HepG2 (cell line): Measurements from ENCODE around the gene CPLANE1. TPM values are rescaled to one million over a fixed set of nuclear protein-coding genes. Genes with fewer than 3 reads are reported as not detected.

Experiments
- BRCA1 ChIP-seq: sonication (generic); formaldehyde crosslinking; IDR thresholded peaks from 2 replicates; pipeline ENCODE4 v1.4.0; 2020; ENCODE audit warnings: missing genetic modification reagents
- BRD4 ChIP-seq: sonication (generic); formaldehyde crosslinking; IDR thresholded peaks from 2 replicates; pipeline ENCODE4 v1.4.0; 2020; ENCODE audit warnings: missing genetic modification reagents
- CEBPG ChIP-seq: IDR thresholded peaks from 2 replicates; pipeline ENCODE4 v1.6.1; 2016
- CHCHD3 ChIP-seq: sonication (generic); formaldehyde crosslinking; IDR thresholded peaks from 2 replicates; pipeline ENCODE4 v1.8.0; 2022; ENCODE audit warnings: mild to moderate bottlenecking, missing genetic modification reagents, moderate library complexity
- CREB1 ChIP-seq, 2 experiments: fragments of 450-650 bp in 1 of 2; IDR thresholded peaks; 2 replicates each; pipeline ENCODE4 v1.6.1; 2016 to 2017; ENCODE audit warnings: control low read depth in 1 of 2, mild to moderate bottlenecking in 1 of 2, missing compliant biosample characterization in 1 of 2, missing genetic modification characterization in 1 of 2
- FOSL2 ChIP-seq: sonication (generic); formaldehyde crosslinking; IDR thresholded peaks from 2 replicates; pipeline ENCODE4 v1.4.0; 2020; ENCODE audit warnings: missing genetic modification reagents
- HNRNPL ChIP-seq: fragments of 200-400 bp; formaldehyde crosslinking; IDR thresholded peaks from 2 replicates; pipeline ENCODE4 v1.6.1; 2017; ENCODE audit warnings: mild to moderate bottlenecking, low read depth, low read length
- ISL2 ChIP-seq: sonication (generic); formaldehyde crosslinking; IDR thresholded peaks from 2 replicates; pipeline ENCODE4 v1.5.0; 2020; ENCODE audit warnings: missing genetic modification reagents
- KLF16 ChIP-seq, 2 experiments: sonication (generic) in 1 of 2; formaldehyde crosslinking in 1 of 2; IDR thresholded peaks; 2 replicates each; pipeline versions ENCODE4 v1.6.1 to v1.8.0; 2016 to 2023; ENCODE audit warnings: missing genetic modification reagents in 2 of 2, missing compliant biosample characterization in 1 of 2
- PCBP1 ChIP-seq: fragments of 200-400 bp; formaldehyde crosslinking; IDR thresholded peaks from 2 replicates; pipeline ENCODE4 v1.6.1; 2017; ENCODE audit warnings: mild to moderate bottlenecking, low read depth, low read length, borderline replicate concordance
- SAP130 ChIP-seq: IDR thresholded peaks from 2 replicates; pipeline ENCODE4 v1.6.1; 2016; ENCODE audit warnings: low read depth
- SP4 ChIP-seq: sonication (generic); formaldehyde crosslinking; IDR thresholded peaks from 2 replicates; pipeline ENCODE4 v1.8.1; 2023; ENCODE audit warnings: mild to moderate bottlenecking, missing genetic modification reagents
- SP5 ChIP-seq: IDR thresholded peaks from 2 replicates; pipeline ENCODE4 v1.6.1; 2016; ENCODE audit warnings: low read depth, borderline replicate concordance
- SRSF9 ChIP-seq: fragments of 200-400 bp; formaldehyde crosslinking; IDR thresholded peaks from 2 replicates; pipeline ENCODE4 v1.6.1; 2018; ENCODE audit warnings: borderline replicate concordance, mild to moderate bottlenecking, low read depth, low read length; ENCODE audit not compliant: insufficient read depth, poor library complexity, severe bottlenecking
- SSRP1 ChIP-seq: IDR thresholded peaks from 2 replicates; pipeline ENCODE4 v1.6.1; 2016; ENCODE audit warnings: control low read depth
- TCF12 ChIP-seq, 2 experiments: fragments of 450-650 bp in 1 of 2; sonication (generic) in 1 of 2; formaldehyde crosslinking in 1 of 2; IDR thresholded peaks; 2 replicates each; pipeline versions ENCODE4 v1.6.1 to v1.8.0; 2017 to 2022; ENCODE audit warnings: antibody characterized with exemption in 1 of 2, mild to moderate bottlenecking in 1 of 2, missing genetic modification reagents in 1 of 2, moderate library complexity in 1 of 2
- TCF7 ChIP-seq: sonication (generic); IDR thresholded peaks from 2 replicates; pipeline ENCODE4 v1.6.1; 2016; ENCODE audit warnings: antibody characterized with exemption, low read depth
- YEATS4 ChIP-seq: sonication (generic); formaldehyde crosslinking; IDR thresholded peaks from 2 replicates; pipeline ENCODE4 v1.4.0; 2020; ENCODE audit warnings: missing genetic modification reagents, borderline replicate concordance
- ZC3H13 ChIP-seq: sonication (generic); formaldehyde crosslinking; IDR thresholded peaks from 2 replicates; pipeline ENCODE4 v1.8.1; 2023; ENCODE audit warnings: mild to moderate bottlenecking, missing genetic modification reagents, moderate library complexity
- ZEB1 ChIP-seq: IDR thresholded peaks from 2 replicates; pipeline ENCODE4 v1.6.1; 2012; ENCODE audit warnings: mild to moderate bottlenecking, low read depth, inconsistent platforms; ENCODE audit not compliant: insufficient replicate concordance
- ZKSCAN8 ChIP-seq: IDR thresholded peaks from 2 replicates; pipeline ENCODE4 v1.6.1; 2016; ENCODE audit warnings: borderline replicate concordance, missing genetic modification reagents, missing compliant biosample characterization
- ZNF205 ChIP-seq: IDR thresholded peaks from 2 replicates; pipeline ENCODE4 v1.6.1; 2018; ENCODE audit warnings: missing biosample characterization, missing genetic modification reagents
- ZNF263 ChIP-seq: sonication (generic); formaldehyde crosslinking; IDR thresholded peaks from 2 replicates; pipeline ENCODE4 v1.4.0; 2020; ENCODE audit warnings: missing genetic modification reagents
- ZNF317 ChIP-seq: sonication (generic); formaldehyde crosslinking; IDR thresholded peaks from 2 replicates; pipeline ENCODE4 v1.5.0; 2020; ENCODE audit warnings: mild to moderate bottlenecking, missing genetic modification reagents
- ZNF335 ChIP-seq: sonication (generic); formaldehyde crosslinking; IDR thresholded peaks from 2 replicates; pipeline ENCODE4 v1.4.0; 2020; ENCODE audit warnings: missing genetic modification reagents
- ZNF501 ChIP-seq: sonication (generic); formaldehyde crosslinking; IDR thresholded peaks from 2 replicates; pipeline ENCODE4 v1.5.1; 2020; ENCODE audit warnings: mild to moderate bottlenecking, moderate library complexity, missing genetic modification reagents
- ZNF510 ChIP-seq: sonication (generic); formaldehyde crosslinking; IDR thresholded peaks from 2 replicates; pipeline ENCODE4 v1.4.0; 2020; ENCODE audit warnings: low read depth, mild to moderate bottlenecking, missing genetic modification reagents
- ZNF816 ChIP-seq: sonication (generic); formaldehyde crosslinking; IDR thresholded peaks from 2 replicates; pipeline ENCODE4 v1.8.0; 2022; ENCODE audit warnings: missing genetic modification reagents, mild to moderate bottlenecking, borderline replicate concordance
- polyA plus RNA-seq, 8 experiments: library from polyadenylated mRNA; depleted of rRNA in 3 of 8; stranded (reverse) in 7 of 8; unstranded in 1 of 8; fragments of >200 nt; fragmentation: Illumina TruSeq in 4 of 8; extraction: Trizol in 4 of 8; gene quantifications; 2 replicates each; pipeline versions ENCODE4 v1.2.1 to v1.2.3, GENCODE V29; 2011 to 2016; ENCODE audit warnings: low read depth in 4 of 8, missing spikeins in 1 of 8, mixed read lengths in 1 of 8; ENCODE audit not compliant: insufficient read depth in 1 of 8
- total RNA-seq, 5 experiments: library from RNA; depleted of rRNA; stranded (reverse); fragments of >200 nt; fragmentation: Illumina TruSeq; extraction: Trizol; gene quantifications; 2 replicates each; pipeline ENCODE4 v1.2.3, GENCODE V29; 2016; ENCODE audit warnings: low read depth in 1 of 5
- TF ChIP-seq, protein P1 (sequence below): sonication (generic); formaldehyde crosslinking; conservative IDR thresholded peaks from 2 replicates; pipeline ENCODE4 v1.4.0; 2020; ENCODE audit warnings: missing genetic modification reagents
- TF ChIP-seq, protein P2 (sequence below): IDR thresholded peaks from 2 replicates; pipeline ENCODE4 v1.6.1; 2016; ENCODE audit warnings: missing compliant biosample characterization, missing genetic modification reagents, borderline replicate concordance
- TF ChIP-seq, protein P3 (sequence below): sonication (generic); formaldehyde crosslinking; IDR thresholded peaks from 2 replicates; pipeline ENCODE4 v1.4.0; 2020; ENCODE audit warnings: missing genetic modification reagents

Gene CPLANE1
- total and polyA plus RNA-seq, 2 of the 13 experiments (the other 11 are each of a cell fraction or from before 2014, with no cell fraction given): 6.3 to 9.9 TPM

DNA sequence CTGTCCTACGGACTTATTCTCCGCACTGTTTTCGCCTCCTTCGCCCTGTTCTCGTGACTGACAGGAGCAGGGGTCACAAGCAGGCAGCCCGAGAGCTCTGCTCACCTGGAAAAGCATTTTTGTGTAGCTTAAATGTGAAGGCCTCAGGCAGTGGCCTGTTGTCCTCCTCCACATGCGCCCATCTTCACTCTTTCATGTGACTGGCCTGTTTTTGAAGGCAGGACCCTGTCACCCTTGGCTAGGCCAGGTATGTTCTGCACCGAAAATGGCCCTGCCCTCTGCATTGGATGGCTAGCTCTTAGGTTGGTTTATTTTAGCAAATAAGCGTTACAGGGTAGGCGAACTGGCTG is 614 bp upstream of the CPLANE1 start (continued):
- TF ChIP-seq TCF12 (IDR thresholded peaks at IDR 0.05): no peak
- no peak for TF ChIP-seq TCF12 (CRISPR knock-in tag; IDR thresholded peaks at IDR 0.05)
- no peak for TF ChIP-seq HNRNPL
- TF ChIP-seq ZC3H13 (CRISPR knock-in tag): no peak
- TF ChIP-seq, protein P1, sequence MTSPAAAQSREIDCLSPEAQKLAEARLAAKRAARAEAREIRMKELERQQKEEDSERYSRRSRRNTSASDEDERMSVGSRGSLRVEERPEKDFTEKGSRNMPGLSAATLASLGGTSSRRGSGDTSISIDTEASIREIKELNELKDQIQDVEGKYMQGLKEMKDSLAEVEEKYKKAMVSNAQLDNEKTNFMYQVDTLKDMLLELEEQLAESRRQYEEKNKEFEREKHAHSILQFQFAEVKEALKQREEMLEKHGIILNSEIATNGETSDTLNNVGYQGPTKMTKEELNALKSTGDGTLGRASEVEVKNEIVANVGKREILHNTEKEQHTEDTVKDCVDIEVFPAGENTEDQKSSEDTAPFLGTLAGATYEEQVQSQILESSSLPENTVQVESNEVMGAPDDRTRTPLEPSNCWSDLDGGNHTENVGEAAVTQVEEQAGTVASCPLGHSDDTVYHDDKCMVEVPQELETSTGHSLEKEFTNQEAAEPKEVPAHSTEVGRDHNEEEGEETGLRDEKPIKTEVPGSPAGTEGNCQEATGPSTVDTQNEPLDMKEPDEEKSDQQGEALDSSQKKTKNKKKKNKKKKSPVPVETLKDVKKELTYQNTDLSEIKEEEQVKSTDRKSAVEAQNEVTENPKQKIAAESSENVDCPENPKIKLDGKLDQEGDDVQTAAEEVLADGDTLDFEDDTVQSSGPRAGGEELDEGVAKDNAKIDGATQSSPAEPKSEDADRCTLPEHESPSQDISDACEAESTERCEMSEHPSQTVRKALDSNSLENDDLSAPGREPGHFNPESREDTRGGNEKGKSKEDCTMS (CRISPR knock-in tag): no peak
- no peak for TF ChIP-seq YEATS4 (CRISPR knock-in tag)
- TF ChIP-seq ZNF816 (CRISPR knock-in tag): no peak
- TF ChIP-seq BRD4: no peak
- TF ChIP-seq CEBPG (CRISPR knock-in tag): no peak
- TF ChIP-seq ZNF205 (CRISPR knock-in tag): no peak
- TF ChIP-seq ZNF317 (CRISPR knock-in tag): no peak
- 0 out of 2 replicates have a peak, but pooled peaks have one; percentile 45 for TF ChIP-seq ZNF510
- no peak for TF ChIP-seq ISL2 (CRISPR knock-in tag)
- no peak for TF ChIP-seq ZNF263 (CRISPR knock-in tag)
- no peak for TF ChIP-seq SP5 (CRISPR knock-in tag)
- TF ChIP-seq, protein P2, sequence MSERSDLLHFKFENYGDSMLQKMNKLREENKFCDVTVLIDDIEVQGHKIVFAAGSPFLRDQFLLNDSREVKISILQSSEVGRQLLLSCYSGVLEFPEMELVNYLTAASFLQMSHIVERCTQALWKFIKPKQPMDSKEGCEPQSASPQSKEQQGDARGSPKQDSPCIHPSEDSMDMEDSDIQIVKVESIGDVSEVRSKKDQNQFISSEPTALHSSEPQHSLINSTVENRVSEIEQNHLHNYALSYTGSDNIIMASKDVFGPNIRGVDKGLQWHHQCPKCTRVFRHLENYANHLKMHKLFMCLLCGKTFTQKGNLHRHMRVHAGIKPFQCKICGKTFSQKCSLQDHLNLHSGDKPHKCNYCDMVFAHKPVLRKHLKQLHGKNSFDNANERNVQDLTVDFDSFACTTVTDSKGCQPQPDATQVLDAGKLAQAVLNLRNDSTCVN: 0 out of 2 replicates have a peak, but pooled peaks have one; percentile 19
- no peak for TF ChIP-seq CREB1 (IDR thresholded peaks at IDR 0.05)
- no peak for TF ChIP-seq CREB1 (CRISPR knock-in tag; IDR thresholded peaks at IDR 0.05)
- TF ChIP-seq, protein P3, sequence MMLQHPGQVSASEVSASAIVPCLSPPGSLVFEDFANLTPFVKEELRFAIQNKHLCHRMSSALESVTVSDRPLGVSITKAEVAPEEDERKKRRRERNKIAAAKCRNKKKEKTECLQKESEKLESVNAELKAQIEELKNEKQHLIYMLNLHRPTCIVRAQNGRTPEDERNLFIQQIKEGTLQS: no peak
- no peak for TF ChIP-seq PCBP1
- TF ChIP-seq SP4: no peak
- TF ChIP-seq ZNF335: no peak
- TF ChIP-seq ZEB1: no peak
- TF ChIP-seq KLF16 (CRISPR knock-in tag; IDR thresholded peaks at IDR 0.05): no peak
- no peak for TF ChIP-seq SAP130
- no peak for TF ChIP-seq FOSL2 (CRISPR knock-in tag)
- TF ChIP-seq BRCA1: no peak
- TF ChIP-seq CHCHD3 (CRISPR knock-in tag): no peak
- no peak for TF ChIP-seq ZKSCAN8 (CRISPR knock-in tag)
- TF ChIP-seq SSRP1 (CRISPR knock-in tag): no peak
- no peak for TF ChIP-seq TCF7
- no peak for TF ChIP-seq SRSF9
- TF ChIP-seq ZNF501 (CRISPR knock-in tag): no peak
